GM19351 (cell line): ENCODE results near the gene PTRHD1.

Experiments
- ATAC-seq: cut with Tn5 transposase; IDR thresholded peaks from one replicate; pipeline ENCODE4 v1.9.1; 2021; ENCODE audit warnings: mild to moderate bottlenecking, moderate library complexity; ENCODE audit not compliant: unreplicated experiment

PTRHD1 gene

DNA sequence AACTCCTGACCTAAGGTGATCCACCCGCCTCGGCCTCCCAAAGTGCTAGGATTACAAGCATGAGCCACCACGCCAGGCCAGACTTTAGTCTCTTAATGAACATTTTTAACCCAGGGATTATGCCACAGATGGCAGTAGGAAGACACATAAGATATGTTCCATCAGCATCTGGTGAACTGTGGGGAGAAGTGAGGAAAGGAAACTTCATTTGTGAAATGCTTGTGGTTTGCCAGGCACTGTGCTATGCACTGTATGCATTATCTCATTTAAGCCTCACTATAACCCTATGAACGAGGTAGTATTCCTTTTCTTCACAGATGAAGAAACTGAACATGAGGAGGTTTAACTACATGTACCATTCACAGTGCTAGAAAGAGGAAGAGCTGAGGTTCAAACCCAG, 29.3 kb downstream of the PTRHD1 start:
- no peak for ATAC-seq

DNA sequence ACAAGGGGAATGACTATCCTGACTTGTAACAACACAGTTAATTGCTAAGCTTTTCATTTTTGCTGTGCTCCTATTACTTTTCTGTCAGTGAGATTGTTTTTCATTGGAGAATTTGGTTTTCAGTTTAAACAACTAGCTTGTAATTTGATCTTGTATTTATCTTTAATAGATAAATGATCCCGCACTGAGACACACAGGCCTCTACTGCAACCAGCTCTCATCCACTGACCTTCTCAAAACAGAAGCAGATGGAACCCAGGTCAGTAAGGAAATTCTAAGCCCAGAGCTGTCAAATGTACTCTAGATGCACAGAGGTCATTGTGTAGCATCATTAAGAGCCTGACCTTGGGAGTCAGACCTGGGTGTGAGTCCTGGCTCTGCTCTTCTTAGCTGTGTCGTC, 30.7 kb downstream of the PTRHD1 start:
- ATAC-seq = no peak

DNA sequence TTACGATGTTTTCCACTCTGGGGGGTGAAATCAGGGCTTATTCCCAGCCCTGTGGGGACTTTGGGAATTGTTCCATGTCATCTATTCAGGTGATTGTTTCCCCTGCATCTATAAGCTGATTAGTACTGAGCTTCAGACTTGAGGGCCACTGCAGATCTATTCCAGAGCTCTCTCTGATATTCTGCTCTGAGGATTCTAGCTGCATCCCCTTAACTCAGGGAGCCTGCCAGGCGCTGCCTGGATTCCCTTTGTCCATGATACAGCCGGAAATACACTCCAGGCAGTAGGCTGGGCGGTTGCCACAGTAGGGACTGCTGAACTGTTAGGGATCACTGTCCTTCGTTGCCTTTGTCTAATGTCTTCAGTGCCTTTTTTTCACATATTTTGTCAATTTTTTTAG, 31.3 kb downstream of the PTRHD1 start:
- ATAC-seq = no peak

DNA sequence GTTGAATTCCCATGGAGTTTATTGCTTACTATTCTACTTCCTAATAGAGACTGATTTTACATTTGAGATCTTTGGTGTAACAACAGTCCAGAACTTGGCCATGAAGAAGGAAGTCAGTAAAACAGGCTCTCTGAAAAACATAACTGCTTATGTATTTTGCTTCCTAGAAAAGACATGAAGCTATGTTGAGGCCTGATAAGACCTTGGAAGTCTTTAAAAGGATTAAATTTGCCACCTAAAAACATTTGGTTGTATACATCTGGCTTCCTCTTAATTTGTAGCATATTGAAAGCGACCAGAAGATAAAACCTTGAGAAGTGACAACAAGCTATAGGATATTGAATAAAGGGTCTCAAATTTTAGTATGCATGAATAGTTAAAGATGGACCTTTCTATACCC, 36.4 kb downstream of the PTRHD1 start:
- no peak for ATAC-seq

DNA sequence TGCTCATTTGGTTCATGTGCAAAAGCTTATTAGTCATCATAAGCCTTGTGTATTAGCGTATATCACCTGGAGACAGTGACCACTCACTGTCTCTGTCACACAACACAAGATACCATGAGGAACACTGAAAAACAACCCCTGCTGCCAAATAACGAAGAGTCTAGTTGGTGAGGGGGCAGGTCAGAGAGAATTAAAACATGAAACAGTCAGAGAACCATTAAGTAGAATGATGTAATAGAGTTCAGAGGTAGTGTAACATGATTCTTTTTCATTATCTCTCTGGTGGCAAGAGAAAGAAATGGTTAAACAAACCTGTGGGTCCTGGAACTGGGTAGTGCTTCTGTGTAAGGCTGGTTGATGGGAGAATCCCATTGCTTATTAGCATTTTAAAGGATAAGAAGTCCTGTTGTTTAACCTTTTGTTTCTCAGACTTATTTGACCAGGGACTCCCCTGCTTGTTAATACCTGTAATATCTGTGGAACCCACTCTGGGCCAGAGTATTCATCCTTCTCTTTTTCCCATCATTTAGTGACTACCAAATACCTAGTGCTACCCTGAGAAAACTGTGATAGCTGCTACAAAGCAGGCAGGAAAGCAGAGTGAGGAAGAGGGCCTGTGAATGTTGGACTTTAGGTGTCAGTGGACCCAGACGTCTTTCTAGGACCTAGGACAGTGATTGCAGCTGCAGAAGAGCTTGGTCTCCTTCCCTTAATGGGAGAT, 38.0 kb downstream of the PTRHD1 start:
- ATAC-seq = no peak

DNA sequence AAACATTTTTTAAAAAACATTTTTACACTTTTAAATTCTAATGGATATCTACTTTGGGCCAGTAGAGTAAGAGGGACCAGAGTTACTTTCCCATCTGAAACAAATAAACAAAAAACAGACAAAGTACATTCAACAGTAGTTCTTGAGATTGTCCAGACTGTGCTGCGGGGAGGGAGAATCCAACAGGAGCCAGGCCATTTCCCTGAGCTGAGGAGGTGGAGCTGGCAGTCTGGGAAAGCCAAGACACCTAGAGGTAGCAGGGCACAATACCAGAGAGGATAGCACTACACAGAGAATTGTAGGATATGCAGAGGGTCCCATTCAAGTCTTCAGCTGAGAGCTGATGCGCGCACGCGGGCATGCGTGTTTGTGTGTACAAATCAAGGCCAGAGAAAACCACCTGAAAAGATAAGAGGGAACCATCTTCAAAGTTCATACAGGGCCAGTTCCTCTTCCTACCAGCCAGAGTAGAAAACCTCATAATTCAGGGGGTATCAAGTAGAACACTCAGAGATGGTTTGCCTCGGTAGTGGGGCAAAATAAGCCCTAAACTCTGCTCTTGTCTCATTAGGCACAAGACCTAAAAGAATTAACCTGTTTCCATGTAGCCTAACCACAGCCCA, 44.0 kb downstream of the PTRHD1 start:
- ATAC-seq = no peak

DNA sequence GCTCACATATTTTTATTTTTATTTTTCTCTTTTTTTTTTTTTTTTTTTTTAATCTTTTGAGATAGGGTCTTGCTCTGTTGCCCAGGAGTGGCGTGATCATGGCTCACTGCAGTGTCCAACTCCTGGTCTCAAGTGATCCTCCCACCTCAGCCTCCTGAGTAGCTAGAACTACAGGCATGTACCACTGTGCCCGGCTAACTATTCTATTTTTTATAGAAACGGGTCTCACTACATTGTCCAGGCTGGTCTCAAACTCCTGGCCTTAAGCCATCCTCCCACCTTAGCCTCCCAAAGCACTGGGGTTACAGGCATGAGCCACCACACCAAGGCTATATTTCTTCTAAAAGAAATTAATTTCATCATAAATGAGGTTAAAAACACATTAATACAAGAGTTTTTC, 45.9 kb downstream of the PTRHD1 start:
- ATAC-seq = no peak

DNA sequence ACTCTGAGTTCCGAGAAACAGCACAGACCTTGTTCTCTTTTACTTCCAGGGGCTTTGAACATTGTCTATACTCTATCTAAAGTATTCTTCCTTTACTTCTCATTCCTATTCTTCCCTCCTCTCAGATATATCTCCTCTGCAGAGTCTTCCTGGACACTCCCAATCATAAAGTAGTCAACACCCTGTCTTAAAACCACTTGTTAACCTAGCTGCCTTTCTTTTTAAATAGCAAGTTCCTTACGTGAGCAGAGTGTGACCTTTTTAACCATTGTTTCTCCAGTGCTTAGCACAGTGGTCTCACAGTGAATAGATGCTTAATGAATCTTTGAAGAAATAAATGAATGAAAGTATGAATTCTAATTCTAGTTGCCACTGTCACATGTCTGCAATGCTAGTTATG, 47.4 kb downstream of the PTRHD1 start:
- no peak for ATAC-seq

DNA sequence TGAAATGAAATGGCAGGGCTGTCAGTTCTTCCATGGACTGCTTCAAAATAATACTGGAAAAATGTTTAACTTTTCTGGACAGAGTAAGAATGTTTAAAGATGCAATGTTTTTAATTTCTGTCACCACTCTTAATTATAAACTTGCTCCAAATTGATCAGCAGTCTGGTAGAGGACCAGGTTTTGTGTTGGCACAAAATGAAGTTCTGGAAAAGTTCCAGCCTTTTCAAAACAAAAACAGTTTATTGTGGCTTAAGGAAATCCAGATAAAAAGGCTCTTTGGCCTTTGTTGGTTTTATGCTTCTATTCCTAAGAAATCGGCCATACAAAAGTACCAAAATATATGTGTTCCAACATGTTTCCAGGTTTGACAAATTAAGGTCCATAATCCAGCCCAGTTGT, 48.8 kb downstream of the PTRHD1 start:
- ATAC-seq = no peak

DNA sequence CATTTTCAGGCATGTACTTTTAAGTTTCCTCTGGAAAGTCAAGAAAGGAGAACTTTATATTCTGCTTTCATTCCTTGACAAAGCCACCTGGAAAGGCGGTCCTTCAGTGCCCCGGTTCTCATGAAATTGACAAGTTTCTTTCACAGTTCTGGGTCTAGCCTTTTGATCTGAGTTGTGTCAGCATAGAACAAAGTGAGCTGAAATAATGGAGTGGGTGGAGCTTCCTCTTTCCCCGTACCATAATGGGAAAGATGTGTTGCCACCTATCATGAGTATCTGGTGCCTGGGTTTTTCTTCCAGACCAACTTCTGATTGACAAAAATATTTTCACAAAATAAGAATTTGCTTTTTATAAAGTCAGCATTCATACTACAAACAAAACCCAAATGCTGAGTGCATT, 49.3 kb downstream of the PTRHD1 start:
- ATAC-seq = no peak

DNA sequence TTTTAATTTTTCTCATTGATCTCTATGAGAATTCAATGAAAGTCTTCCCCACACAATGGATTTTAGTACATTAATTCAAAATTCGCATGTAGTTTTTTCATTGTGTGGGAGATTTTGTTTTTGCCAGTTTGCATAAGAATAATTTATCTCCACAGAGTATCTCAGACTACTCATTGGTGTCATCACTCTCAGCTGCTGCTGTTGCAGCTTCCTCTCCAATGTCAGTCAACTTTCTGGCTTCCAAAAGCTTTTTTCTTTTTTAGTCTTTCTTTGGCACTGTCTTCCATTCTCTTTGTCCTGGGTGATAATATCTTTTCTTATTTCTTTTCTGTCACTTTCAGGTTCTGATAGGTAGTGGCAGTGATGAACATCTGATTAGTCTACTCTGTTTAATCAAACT, 50.5 kb downstream of the PTRHD1 start:
- no peak for ATAC-seq

DNA sequence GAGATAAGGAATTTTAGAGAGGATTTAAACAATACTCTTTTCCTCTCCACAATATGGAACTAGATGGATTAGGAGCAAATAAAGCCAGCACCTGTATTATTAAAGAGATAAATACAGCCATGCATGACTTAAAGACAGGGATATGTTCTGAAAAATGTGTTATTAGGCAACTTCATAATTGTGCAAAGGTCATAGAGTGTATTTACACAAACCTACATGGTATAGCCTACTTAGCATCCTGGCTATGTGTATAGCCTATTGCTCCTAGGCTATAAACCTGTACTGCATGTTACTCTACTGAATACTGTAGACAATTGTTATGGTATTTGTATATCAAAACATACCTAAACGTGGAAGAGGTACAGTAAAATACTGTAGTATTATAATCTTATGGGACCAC, 53.0 kb downstream of the PTRHD1 start:
- ATAC-seq = no peak
